ENCODE data around the gene ADAMTS18. TPM values are rescaled to one million over a fixed set of nuclear protein-coding genes. Genes with fewer than 3 reads are reported as not detected.

The ADAMTS18 gene
- total RNA-seq, 1 experiment from 2014 or later = not detected

- Histone ChIP-seq H3K27me3 (ENCODE audit: insufficient read depth, low read length) (peaks cover 31% of the 10 kb centered on the region), H3K4me3 (replicated peaks in 1 of 2; ENCODE audit: low read depth in 1 of 2, low read length in 2 of 2) (no peak overlapping the region), H3K36me3 (ENCODE audit: control insufficient read depth in 1 of 2, insufficient read depth in 2 of 2, low read length in 2 of 2) (no peaks in the 10 kb centered on the region), H3K9ac (ENCODE audit: low read length) (no peak overlapping the region), H3K79me2 (ENCODE audit: insufficient read depth, low read length) (no peaks in the 10 kb centered on the region), H3K4me1 (ENCODE audit: control insufficient read depth in 1 of 2, insufficient read depth in 2 of 2, low read length in 2 of 2) (no peaks in the 10 kb centered on the region), H3K9me2 (ENCODE audit: insufficient read depth) (no peaks in the 10 kb centered on the region), H3K27ac (ENCODE audit: low read depth, low read length) (no peak overlapping the region), H3K9me3 (ENCODE audit: control insufficient read depth in 1 of 2, insufficient read depth in 1 of 2, low read depth in 1 of 2, low read length in 2 of 2) (no peaks in the 10 kb centered on the region), H3K4me2 (ENCODE audit: low read length) (no peak overlapping the region), H4K20me1 (ENCODE audit: insufficient read depth) (no peaks in the 10 kb centered on the region), H2AFZ (ENCODE audit: low read depth, low read length, poor library complexity, severe bottlenecking) (no peak overlapping the region)
- ChIA-PET CTCF (no interaction called here), RAD21 (ENCODE audit: low non-redundant PET in 1 of 2, low total read pairs in 2 of 2, uncharacterized antibody in 2 of 2, unreplicated experiment in 2 of 2) (no interaction called here), POLR2A (no interaction called here)
- intact Hi-C loops (cut with micrococcal nuclease) = no loop called here
- DNase-seq (ENCODE audit: low read depth, low spot score) = no peak
- no TSS peak for BruUV-seq (replicated peaks)
- ATAC-seq = no peak
- TF ChIP-seq POLR2A (IDR thresholded peaks at IDR 0.05; ENCODE audit: borderline replicate concordance, extremely low read depth, insufficient read depth, insufficient read length) (no peak), FOSL1 (IDR thresholded peaks at IDR 0.05; ENCODE audit: low read depth) (no peak), SP1 (IDR thresholded peaks at IDR 0.05; ENCODE audit: low read depth) (no peak), CBX3 (IDR thresholded peaks at IDR 0.05; ENCODE audit: low read depth) (no peak), EZH2phosphoT487 (IDR thresholded peaks at IDR 0.05; ENCODE audit: borderline replicate concordance) (no peak), MAX (IDR thresholded peaks at IDR 0.05) (no peak)
These were observed 10.5 kb upstream of the ADAMTS18 start for GRCh38 chr16:77445324-77445723.

- Histone ChIP-seq H3K27ac (ENCODE audit: low read depth, low read length) (no peak overlapping the region), H3K9me2 (ENCODE audit: insufficient read depth) (no peaks in the 10 kb centered on the region), H3K4me3 (replicated peaks in 1 of 2; ENCODE audit: low read depth in 1 of 2, low read length in 2 of 2) (no peak overlapping the region), H3K4me2 (ENCODE audit: low read length) (no peak overlapping the region), H3K36me3 (ENCODE audit: control insufficient read depth in 1 of 2, insufficient read depth in 2 of 2, low read length in 2 of 2) (no peaks in the 10 kb centered on the region), H3K4me1 (ENCODE audit: control insufficient read depth in 1 of 2, insufficient read depth in 2 of 2, low read length in 2 of 2) (no peaks in the 10 kb centered on the region), H3K27me3 (ENCODE audit: insufficient read depth, low read length) (peaks cover 30% of the 10 kb centered on the region), H3K79me2 (ENCODE audit: insufficient read depth, low read length) (no peaks in the 10 kb centered on the region), H4K20me1 (ENCODE audit: insufficient read depth) (no peaks in the 10 kb centered on the region), H2AFZ (ENCODE audit: low read depth, low read length, poor library complexity, severe bottlenecking) (no peak overlapping the region), H3K9me3 (ENCODE audit: control insufficient read depth in 1 of 2, insufficient read depth in 1 of 2, low read depth in 1 of 2, low read length in 2 of 2) (no peaks in the 10 kb centered on the region), H3K9ac (ENCODE audit: low read length) (no peak overlapping the region)
- ChIA-PET CTCF (no interaction called here), POLR2A (no interaction called here), RAD21 (ENCODE audit: low non-redundant PET in 1 of 2, low total read pairs in 2 of 2, uncharacterized antibody in 2 of 2, unreplicated experiment in 2 of 2) (no interaction called here)
- TF ChIP-seq MAX (IDR thresholded peaks at IDR 0.05) (no peak), POLR2A (IDR thresholded peaks at IDR 0.05; ENCODE audit: borderline replicate concordance, extremely low read depth, insufficient read depth, insufficient read length) (no peak), EZH2phosphoT487 (IDR thresholded peaks at IDR 0.05; ENCODE audit: borderline replicate concordance) (no peak), SRF (IDR thresholded peaks at IDR 0.05; ENCODE audit: low read depth) (no peak), YY1 (IDR thresholded peaks at IDR 0.05; ENCODE audit: extremely low read depth, insufficient replicate concordance, low read depth, low read length) (no peak), ATF3 (IDR thresholded peaks at IDR 0.05) (no peak), CEBPB (IDR thresholded peaks at IDR 0.05; ENCODE audit: low read depth) (no peak), ELF1 (IDR thresholded peaks at IDR 0.05; ENCODE audit: borderline replicate concordance, low read depth) (no peak), FOSL1 (IDR thresholded peaks at IDR 0.05; ENCODE audit: low read depth) (no peak), EZH2 (IDR thresholded peaks at IDR 0.05) (no peak), ZNF274 (IDR thresholded peaks at IDR 0.05; ENCODE audit: low read depth, low read length) (no peak), EGR1 (IDR thresholded peaks at IDR 0.05; ENCODE audit: low read depth) (no peak), ZFX (IDR thresholded peaks at IDR 0.05) (no peak), ZBTB33 (IDR thresholded peaks at IDR 0.05; ENCODE audit: extremely low read depth, insufficient replicate concordance, low read length) (no peak), CTCF (IDR thresholded peaks at IDR 0.05 in 2 of 3, conservative IDR thresholded peaks at IDR 0.05 in 1 of 3; ENCODE audit: borderline replicate concordance in 1 of 3, insufficient read depth in 1 of 3, low read depth in 2 of 3, low read length in 2 of 3) (no peak), CBX3 (IDR thresholded peaks at IDR 0.05; ENCODE audit: low read depth) (no peak)
- intact Hi-C loops (cut with micrococcal nuclease) = no loop called here
- DNase-seq (ENCODE audit: low read depth, low spot score) (no peak), ATAC-seq (no peak)
- no TSS peak for BruUV-seq (replicated peaks)
These were observed 9.3 kb upstream of the ADAMTS18 start for GRCh38 chr16:77444147-77444460.
